ENCODE data around the gene FBRS. TPM values are rescaled to one million over a fixed set of nuclear protein-coding genes. Genes with fewer than 3 reads are reported as not detected.

The FBRS gene
- total and polyA plus RNA-seq, 2 of the 13 experiments (the other 11 are each of a cell fraction or from before 2014, with no cell fraction given) = 13.7 to 16.2 TPM

- TF ChIP-seq CENPT (CRISPR knock-in tag; IDR thresholded peaks at IDR 0.05; ENCODE audit: low read depth) (peak; percentile 85; the same call in 1 of the 2 replicates), ADNP (CRISPR knock-in tag; IDR thresholded peaks at IDR 0.05) (no peak), AHDC1 (CRISPR knock-in tag; IDR thresholded peaks at IDR 0.05; ENCODE audit: borderline replicate concordance) (no peak), TMF1 (CRISPR knock-in tag; IDR thresholded peaks at IDR 0.05; ENCODE audit: low read depth) (no peak), RFX3 (CRISPR knock-in tag; IDR thresholded peaks at IDR 0.05) (no peak), XBP1 (CRISPR knock-in tag; IDR thresholded peaks at IDR 0.05) (no peak), PAX8 (CRISPR knock-in tag; IDR thresholded peaks at IDR 0.05; ENCODE audit: borderline replicate concordance) (no peak), ZNF263 (CRISPR knock-in tag; IDR thresholded peaks at IDR 0.05) (peak; percentile 96), CEBPB (IDR thresholded peaks at IDR 0.05; ENCODE audit: borderline replicate concordance, low read depth, low read length) (peak; percentile 79), NCOA2 (CRISPR knock-in tag; IDR thresholded peaks at IDR 0.05) (no peak), ZBTB14 (CRISPR knock-in tag; IDR thresholded peaks at IDR 0.05) (peak; percentile 80), ZNF501 (CRISPR knock-in tag; IDR thresholded peaks at IDR 0.05) (peak; percentile 77), STAG1 (CRISPR knock-in tag; IDR thresholded peaks at IDR 0.05) (peak; percentile 86), POLR2AphosphoS2 (IDR thresholded peaks at IDR 0.05; ENCODE audit: low read depth, low read length) (peak; percentile 65; the same call in 1 of the 2 replicates), ZFP82 (CRISPR knock-in tag; IDR thresholded peaks at IDR 0.05; ENCODE audit: borderline replicate concordance) (peak; percentile 58; the same call in 1 of the 2 replicates), CBX5 (CRISPR knock-in tag; IDR thresholded peaks at IDR 0.05; ENCODE audit: borderline replicate concordance) (no peak), SIN3A (IDR thresholded peaks at IDR 0.05; ENCODE audit: borderline replicate concordance, low read depth, low read length) (peak; percentile 79), ZBTB4 (CRISPR knock-in tag; IDR thresholded peaks at IDR 0.05; ENCODE audit: borderline replicate concordance) (peak; percentile 14; the same call in 1 of the 2 replicates), ETV6 (CRISPR knock-in tag; conservative IDR thresholded peaks at IDR 0.05) (peak; percentile 79; the same call in 1 of the 2 replicates), ZMYM3 (CRISPR knock-in tag; IDR thresholded peaks at IDR 0.05) (no peak)
Observed at GRCh38 chr16:30657866-30658730, at the start of gene FBRS (continued).
